HG03571 (cell line): ENCODE results near the gene TTC9.
A peak's percentile ranks its signal among the peaks of the same experiment; 100 is the strongest.

Source experiments
- ATAC-seq: cut with Tn5 transposase; IDR thresholded peaks from one replicate; pipeline ENCODE4 v1.9.1; 2021; ENCODE audit not compliant: unreplicated experiment

Gene TTC9

GRCh38 chr14:70643967-70644366 is 2.3 kb downstream of the TTC9 start:
- no peak for ATAC-seq

- no peak for ATAC-seq
These were observed 4.2 kb downstream of the TTC9 start for GRCh38 chr14:70645892-70646291.

- ATAC-seq, result no peak
These were observed 5.0 kb downstream of the TTC9 start for GRCh38 chr14:70646705-70647104.

- ATAC-seq, result no peak
These were observed 6.6 kb downstream of the TTC9 start for GRCh38 chr14:70648346-70648745.

- no peak for ATAC-seq
These were observed 8.1 kb downstream of the TTC9 start for GRCh38 chr14:70649803-70650202.

GRCh38 chr14:70651522-70651921 is 9.8 kb downstream of the TTC9 start:
- no peak for ATAC-seq

- no peak for ATAC-seq
These were observed 11.2 kb downstream of the TTC9 start for GRCh38 chr14:70652871-70653270.

GRCh38 chr14:70653662-70654061 is 11.9 kb downstream of the TTC9 start:
- no peak for ATAC-seq

- no peak for ATAC-seq
These were observed 12.9 kb downstream of the TTC9 start for GRCh38 chr14:70654632-70655031.

GRCh38 chr14:70655110-70655826 is 13.6 kb downstream of the TTC9 start:
- ATAC-seq, result peak; percentile 71

- ATAC-seq, result no peak
These were observed 17.2 kb downstream of the TTC9 start for GRCh38 chr14:70658899-70659298.

GRCh38 chr14:70660967-70661893 is 19.5 kb downstream of the TTC9 start:
- no peak for ATAC-seq

- no peak for ATAC-seq
These were observed 20.4 kb downstream of the TTC9 start for GRCh38 chr14:70662080-70662479.

- ATAC-seq, result no peak
These were observed 21.1 kb downstream of the TTC9 start for GRCh38 chr14:70662816-70663215.

GRCh38 chr14:70663707-70664179 is 22.0 kb downstream of the TTC9 start:
- no peak for ATAC-seq

GRCh38 chr14:70664698-70665447 is 23.2 kb downstream of the TTC9 start:
- ATAC-seq, result peak; percentile 4

- peak; percentile 40 for ATAC-seq
These were observed 24.0 kb downstream of the TTC9 start for GRCh38 chr14:70665448-70666360.

- ATAC-seq, result no peak
These were observed 24.6 kb downstream of the TTC9 start for GRCh38 chr14:70666361-70666686.

- ATAC-seq, result no peak
These were observed 29.4 kb downstream of the TTC9 start for GRCh38 chr14:70670992-70671651.
